Measurements from ENCODE around the gene PTGES. TPM values are rescaled to one million over a fixed set of nuclear protein-coding genes. Genes with fewer than 3 reads are reported as not detected.
"Not testable (repeated sequence)": the region's sequence is repeated elsewhere in the genome, so short reads cannot be mapped to it uniquely, and the experiment has no call there.

The PTGES gene
- total RNA-seq, 1 experiment from 2014 or later, result 17.2 TPM

- TF ChIP-seq ATF3 (IDR thresholded peaks at IDR 0.05), result no peak
These were observed 33.0 kb upstream of the PTGES start (continued) for GRCh38 chr9:129785866-129786265.

- H3K27me3 ChIP-seq (ENCODE audit: insufficient read depth, low read length); POLR2A ChIA-PET; H3K4me3 ChIP-seq (replicated peaks in 1 of 2; ENCODE audit: low read depth in 1 of 2, low read length in 2 of 2); H3K4me2 ChIP-seq (ENCODE audit: low read length); H3K79me2 ChIP-seq (ENCODE audit: insufficient read depth, low read length); H3K9ac ChIP-seq (ENCODE audit: low read length); H3K36me3 ChIP-seq (ENCODE audit: control insufficient read depth in 1 of 2, insufficient read depth in 2 of 2, low read length in 2 of 2); BruUV-seq (replicated peaks); H3K9me3 ChIP-seq (ENCODE audit: control insufficient read depth in 1 of 2, insufficient read depth in 1 of 2, low read depth in 1 of 2, low read length in 2 of 2); ATAC-seq; H4K20me1 ChIP-seq (ENCODE audit: insufficient read depth); H3K27ac ChIP-seq (ENCODE audit: low read depth, low read length); DNase-seq (ENCODE audit: low read depth, low spot score); H3K9me2 ChIP-seq (ENCODE audit: insufficient read depth); H3K4me1 ChIP-seq (ENCODE audit: control insufficient read depth in 1 of 2, insufficient read depth in 2 of 2, low read length in 2 of 2); H2AFZ ChIP-seq (ENCODE audit: low read depth, low read length, poor library complexity, severe bottlenecking): not testable (repeated sequence)
- intact Hi-C loops (cut with micrococcal nuclease), result loop anchor here (2.0 kb wide), 1 partner anchor 654 kb away; no protein-coding TSS in a partner anchor
- ChIA-PET RAD21 (ENCODE audit: low non-redundant PET in 1 of 2, low total read pairs in 2 of 2, uncharacterized antibody in 2 of 2, unreplicated experiment in 2 of 2) (interaction anchor here (1.1 to 1.7 kb wide), 2 partner anchors 47 kb away, joined by 4 to 8 read pairs; no protein-coding TSS in a partner anchor), CTCF (interaction anchor here (1.9 kb wide), 1 partner anchor 47 kb away, joined by 9 read pairs; no protein-coding TSS in a partner anchor)
These were observed 32.1 kb upstream of the PTGES start for GRCh38 chr9:129784970-129785369.

- RAD21 ChIA-PET (ENCODE audit: low non-redundant PET in 1 of 2, low total read pairs in 2 of 2, uncharacterized antibody in 2 of 2, unreplicated experiment in 2 of 2), result interaction anchor here (0.7 to 1.7 kb wide), 3 partner anchors 46 to 145 kb away, joined by 3 to 8 read pairs (median 4); no protein-coding TSS in a partner anchor
- POLR2A ChIA-PET, result no interaction called here
These were observed 30.9 kb upstream of the PTGES start for GRCh38 chr9:129783516-129784361.

More at GRCh38 chr9:129783516-129784361, 30.9 kb upstream of the PTGES start:
- Histone ChIP-seq H3K27ac (ENCODE audit: low read depth, low read length) (no peak overlapping the region), H3K4me3 (replicated peaks in 1 of 2; ENCODE audit: low read depth in 1 of 2, low read length in 2 of 2) (no peak overlapping the region), H3K4me2 (ENCODE audit: low read length) (peak overlapping the region; percentile 41), H2AFZ (ENCODE audit: low read depth, low read length, poor library complexity, severe bottlenecking) (peak overlapping the region; percentile 83), H3K9me2 (ENCODE audit: insufficient read depth) (no peaks in the 10 kb centered on the region), H3K79me2 (ENCODE audit: insufficient read depth, low read length) (no peaks in the 10 kb centered on the region), H3K36me3 (ENCODE audit: control insufficient read depth in 1 of 2, insufficient read depth in 2 of 2, low read length in 2 of 2) (no peaks in the 10 kb centered on the region), H3K9ac (ENCODE audit: low read length) (no peak overlapping the region), H4K20me1 (ENCODE audit: insufficient read depth) (no peaks in the 10 kb centered on the region), H3K4me1 (ENCODE audit: control insufficient read depth in 1 of 2, insufficient read depth in 2 of 2, low read length in 2 of 2) (peaks cover 4 to 7% of the 10 kb centered on the region in 2 experiments; a peak in 3 of 4 replicates), H3K9me3 (ENCODE audit: control insufficient read depth in 1 of 2, insufficient read depth in 1 of 2, low read depth in 1 of 2, low read length in 2 of 2) (no peaks in the 10 kb centered on the region), H3K27me3 (ENCODE audit: insufficient read depth, low read length) (no peaks in the 10 kb centered on the region)
- TF ChIP-seq CTCF (IDR thresholded peaks at IDR 0.05 in 2 of 3, conservative IDR thresholded peaks at IDR 0.05 in 1 of 3; ENCODE audit: borderline replicate concordance in 1 of 3, insufficient read depth in 1 of 3, low read depth in 2 of 3, low read length in 2 of 3) (peak in 2 of 3 experiments; percentile 91 to 95; a peak in 4 of 6 replicates), CEBPB (IDR thresholded peaks at IDR 0.05; ENCODE audit: low read depth) (no peak)
- ATAC-seq, result peak; percentile 98
- DNase-seq (ENCODE audit: low read depth, low spot score), result peak; percentile 68
- no TSS peak for BruUV-seq (replicated peaks)
- CTCF ChIA-PET, result interaction anchor here (0.8 to 3.7 kb wide), 5 partner anchors 45 to 653 kb away, joined by 3 to 33 read pairs (median 7); no protein-coding TSS in a partner anchor
- intact Hi-C loops (cut with micrococcal nuclease), result loop anchor here (1.0 to 2.0 kb wide), 4 partner anchors 46 to 653 kb away; partner anchors contain the start of gene ASB6

Data from HCT116 (cell line).